ENCODE results near the gene TOMM40L. TPM values are rescaled to one million over a fixed set of nuclear protein-coding genes. Genes with fewer than 3 reads are reported as not detected.

Gene TOMM40L
- total RNA-seq, 1 donor from 2014 or later, result 12.0 TPM

Small RNA genes lying within 50 kb of the gene (microRNA-seq; reads per million reads assigned to microRNA genes)
- gene MIR5187, result not detected

Other genes with a start within 250 kb of the TOMM40L start
- 3.2 and 10.4 TPM in 2 replicates for gene F11R, start 204.9 kb upstream of the TOMM40L start, total RNA-seq
- gene TSTD1, start 187.1 kb upstream of the TOMM40L start, total RNA-seq, result 51.7 and 73.4 TPM in 2 replicates
- gene USF1, start 180.1 kb upstream of the TOMM40L start, total RNA-seq, result 58.0 and 73.3 TPM in 2 replicates
- gene ARHGAP30, start 156.2 kb upstream of the TOMM40L start, total RNA-seq, result not detected in 2 replicates
- gene NECTIN4, start 136.5 kb upstream of the TOMM40L start, total RNA-seq, result 0.16 TPM in 1 of 2 replicates, not detected in the other
- gene KLHDC9, start 127.7 kb upstream of the TOMM40L start, total RNA-seq, result 1.1 and 6.8 TPM in 2 replicates
- 53.7 and 64.6 TPM in 2 replicates for gene PFDN2, start 108.0 kb upstream of the TOMM40L start, total RNA-seq
- 23.6 TPM in 2 replicates for gene NIT1, start 108.0 kb upstream of the TOMM40L start, total RNA-seq
- gene DEDD, start 93.4 kb upstream of the TOMM40L start, total RNA-seq, result 26.8 and 28.8 TPM in 2 replicates
- gene UFC1, start 72.1 kb upstream of the TOMM40L start, total RNA-seq, result 67.2 and 78.5 TPM in 2 replicates
- gene USP21, start 66.6 kb upstream of the TOMM40L start, total RNA-seq, result 11.1 and 11.5 TPM in 2 replicates
- gene PPOX, start 59.6 kb upstream of the TOMM40L start, total RNA-seq, result 9.4 and 18.5 TPM in 2 replicates
- gene B4GALT3, start 48.6 kb upstream of the TOMM40L start, total RNA-seq, result 32.8 and 34.3 TPM in 2 replicates
- gene ADAMTS4, start 27.0 kb upstream of the TOMM40L start, total RNA-seq, result 19.7 and 22.4 TPM in 2 replicates
- gene NDUFS2, start 23.7 kb upstream of the TOMM40L start, total RNA-seq, result 162 TPM in 2 replicates
- gene FCER1G, start 10.8 kb upstream of the TOMM40L start, total RNA-seq, result not detected in 2 replicates
- not detected in 2 replicates for gene APOA2, start 2.4 kb upstream of the TOMM40L start, total RNA-seq
- gene NR1I3, start 12.1 kb downstream of the TOMM40L start, total RNA-seq, result not detected in 2 replicates
- gene PCP4L1, start 32.7 kb downstream of the TOMM40L start, total RNA-seq, result not detected in 2 replicates
- 1.7 and 2.8 TPM in 2 replicates for gene MPZ, start 83.9 kb downstream of the TOMM40L start, total RNA-seq
- gene SDHC, start 88.3 kb downstream of the TOMM40L start, total RNA-seq, result 17.8 and 40.5 TPM in 2 replicates
- not detected in 2 replicates for gene CFAP126, start 141.8 kb downstream of the TOMM40L start, total RNA-seq